ENCODE measurements around the gene SCNN1B.
"Not testable (repeated sequence)": the region's sequence is repeated elsewhere in the genome, so short reads cannot be mapped to it uniquely, and the experiment has no call there.

SCNN1B gene

GRCh38 chr16:23378256-23378655 is 76.2 kb downstream of the SCNN1B start:
- no peak for TF ChIP-seq CTCF (IDR thresholded peaks at IDR 0.05; ENCODE audit: low read depth, low read length, missing control alignments)
- DNase-seq (ENCODE audit: extremely low read depth, low read depth) = no peak
- H3K4me3 ChIP-seq (replicated peaks; ENCODE audit: low read depth, low read length) = no peak overlapping the region

GRCh38 chr16:23378921-23379320 is 76.8 kb downstream of the SCNN1B start:
- DNase-seq (ENCODE audit: extremely low read depth, low read depth) = no peak
- H3K4me3 ChIP-seq (replicated peaks; ENCODE audit: low read depth, low read length) = no peak overlapping the region
- TF ChIP-seq CTCF (IDR thresholded peaks at IDR 0.05; ENCODE audit: low read depth, low read length, missing control alignments) = no peak

GRCh38 chr16:23379707-23380106 is 77.6 kb downstream of the SCNN1B start:
- DNase-seq (ENCODE audit: extremely low read depth, low read depth) = no peak
- no peak for TF ChIP-seq CTCF (IDR thresholded peaks at IDR 0.05; ENCODE audit: low read depth, low read length, missing control alignments)
- H3K4me3 ChIP-seq (replicated peaks; ENCODE audit: low read depth, low read length) = no peak overlapping the region

DNA sequence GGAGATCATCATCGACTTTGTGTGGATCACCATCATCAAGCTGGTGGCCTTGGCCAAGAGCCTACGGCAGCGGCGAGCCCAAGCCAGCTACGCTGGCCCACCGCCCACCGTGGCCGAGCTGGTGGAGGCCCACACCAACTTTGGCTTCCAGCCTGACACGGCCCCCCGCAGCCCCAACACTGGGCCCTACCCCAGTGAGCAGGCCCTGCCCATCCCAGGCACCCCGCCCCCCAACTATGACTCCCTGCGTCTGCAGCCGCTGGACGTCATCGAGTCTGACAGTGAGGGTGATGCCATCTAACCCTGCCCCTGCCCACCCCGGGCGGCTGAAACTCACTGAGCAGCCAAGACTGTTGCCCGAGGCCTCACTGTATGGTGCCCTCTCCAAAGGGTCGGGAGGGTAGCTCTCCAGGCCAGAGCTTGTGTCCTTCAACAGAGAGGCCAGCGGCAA is 78.4 kb downstream of the SCNN1B start:
- TF ChIP-seq CTCF (IDR thresholded peaks at IDR 0.05; ENCODE audit: low read depth, low read length, missing control alignments) = no peak
- DNase-seq (ENCODE audit: extremely low read depth, low read depth) = no peak
- H3K4me3 ChIP-seq (replicated peaks; ENCODE audit: low read depth, low read length) = no peak overlapping the region

DNA sequence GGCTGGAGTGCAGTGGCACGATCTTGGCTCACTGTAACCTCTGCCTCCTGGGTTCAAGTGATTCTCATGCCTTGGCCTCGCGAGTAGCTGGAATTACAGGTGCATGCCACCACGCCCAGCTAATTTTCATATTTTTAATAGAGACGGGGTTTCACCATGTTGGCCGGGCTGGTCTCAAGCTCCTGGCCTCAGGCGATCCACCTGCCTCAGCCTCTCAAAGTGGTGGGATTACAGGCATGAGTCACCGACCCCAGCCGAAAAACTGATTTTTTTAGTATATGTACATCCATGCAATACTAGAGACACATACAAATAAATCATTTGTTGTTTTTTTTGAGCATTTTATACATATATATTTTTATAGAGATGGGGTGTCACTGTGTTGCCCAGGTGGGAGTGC is 79.6 kb downstream of the SCNN1B start:
- H3K4me3 ChIP-seq (replicated peaks; ENCODE audit: low read depth, low read length); DNase-seq (ENCODE audit: extremely low read depth, low read depth): not testable (repeated sequence)

DNA sequence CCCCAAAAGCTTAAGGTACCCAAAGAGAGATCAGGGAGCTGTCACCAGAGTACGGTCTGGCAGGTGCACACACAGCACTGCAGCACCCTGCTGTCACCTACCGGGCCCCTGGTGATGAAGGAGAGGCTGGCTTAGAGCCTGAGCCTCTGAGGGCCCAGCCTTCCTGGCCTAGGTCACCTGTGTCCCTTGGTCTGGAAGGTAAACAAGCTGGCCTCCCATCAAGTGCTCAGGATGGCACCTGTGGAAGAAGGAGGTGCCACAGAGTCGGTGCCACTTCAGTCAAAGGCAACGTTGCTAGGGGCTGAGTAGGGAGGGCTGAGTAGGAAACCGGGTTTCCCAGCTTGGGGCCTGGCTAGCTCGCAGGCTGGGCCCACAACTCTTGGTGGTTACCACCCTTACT is 80.2 kb downstream of the SCNN1B start:
- TF ChIP-seq CTCF (IDR thresholded peaks at IDR 0.05; ENCODE audit: low read depth, low read length, missing control alignments) = no peak
- no peak overlapping the region for H3K4me3 ChIP-seq (replicated peaks; ENCODE audit: low read depth, low read length)
- no peak for DNase-seq (ENCODE audit: extremely low read depth, low read depth)

DNA sequence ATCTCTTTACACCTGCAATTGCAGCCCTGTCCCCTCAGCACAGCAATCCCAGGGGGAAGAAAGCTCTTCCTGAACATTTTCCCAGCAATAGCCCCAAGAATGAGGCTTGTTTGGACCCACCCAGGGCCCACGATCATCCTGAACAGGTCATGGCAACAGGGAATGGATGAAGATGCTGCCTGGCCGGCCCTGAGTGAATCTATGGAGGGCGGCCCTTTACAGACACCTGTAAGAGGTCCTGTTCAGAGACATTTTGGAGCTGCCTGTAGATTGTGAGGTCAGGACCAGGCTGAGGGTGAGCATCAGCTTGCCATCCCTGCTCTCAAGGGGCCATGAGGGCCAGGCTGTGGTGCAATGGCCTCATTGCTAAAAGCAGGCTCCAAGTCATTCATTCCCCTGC is 81.8 kb downstream of the SCNN1B start:
- no peak overlapping the region for H3K4me3 ChIP-seq (replicated peaks; ENCODE audit: low read depth, low read length)
- DNase-seq (ENCODE audit: extremely low read depth, low read depth) = no peak
- TF ChIP-seq CTCF (IDR thresholded peaks at IDR 0.05; ENCODE audit: low read depth, low read length, missing control alignments) = no peak
